NCI-H226 (cell line): ENCODE measurements around the gene XIST.
"Not testable (repeated sequence)": the region's sequence is repeated elsewhere in the genome, so short reads cannot be mapped to it uniquely, and the experiment has no call there.

ENCODE experiments used
- DNase-seq: peaks from one replicate; pipeline ENCODE4 v3.0.0-alpha.2; 2015

The XIST gene

GRCh38 chrX:73838123-73838522 lies 14.4 kb downstream of the XIST start:
- DNase-seq = no peak

DNA sequence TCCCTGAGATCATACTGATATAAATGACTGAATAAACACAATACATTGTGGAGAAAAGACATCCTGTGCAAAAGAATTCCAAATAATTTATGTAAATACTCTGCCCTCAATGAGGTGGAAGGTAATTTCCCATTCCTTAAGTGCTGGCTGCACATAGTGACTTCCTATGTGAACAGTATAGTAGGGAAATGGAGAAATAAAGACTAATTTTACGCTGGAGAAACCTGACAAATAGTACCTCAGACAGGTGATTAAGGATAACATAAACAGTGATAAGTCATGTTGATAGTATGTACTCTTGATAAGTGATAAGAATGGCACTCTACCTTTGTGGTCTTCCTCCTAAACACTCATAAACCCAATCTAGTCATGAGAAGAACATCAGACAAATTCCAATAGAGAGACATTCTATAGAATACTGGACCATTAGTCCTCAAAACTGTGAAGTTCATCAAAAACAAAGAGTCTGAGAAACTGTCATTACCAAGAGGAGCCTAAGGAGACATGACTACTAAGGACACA lies 15.5 kb downstream of the XIST start:
- no peak for DNase-seq

GRCh38 chrX:73834219-73834618 lies 18.3 kb downstream of the XIST start:
- no peak for DNase-seq

GRCh38 chrX:73832319-73832718 lies 20.2 kb downstream of the XIST start:
- no peak for DNase-seq

- DNase-seq = no peak
These were observed 21.0 kb downstream of the XIST start for GRCh38 chrX:73831500-73831899.

- no peak for DNase-seq
These were observed 21.8 kb downstream of the XIST start for GRCh38 chrX:73830489-73831414.

- DNase-seq = no peak
These were observed 22.5 kb downstream of the XIST start for GRCh38 chrX:73829890-73830466.

- no peak for DNase-seq
These were observed 24.3 kb downstream of the XIST start for GRCh38 chrX:73828080-73828720.

- DNase-seq = no peak
These were observed 25.1 kb downstream of the XIST start for GRCh38 chrX:73827406-73827805.

- DNase-seq = no peak
These were observed 25.5 kb downstream of the XIST start for GRCh38 chrX:73826996-73827395.

GRCh38 chrX:73825569-73825968 lies 26.9 kb downstream of the XIST start:
- no peak for DNase-seq

DNA sequence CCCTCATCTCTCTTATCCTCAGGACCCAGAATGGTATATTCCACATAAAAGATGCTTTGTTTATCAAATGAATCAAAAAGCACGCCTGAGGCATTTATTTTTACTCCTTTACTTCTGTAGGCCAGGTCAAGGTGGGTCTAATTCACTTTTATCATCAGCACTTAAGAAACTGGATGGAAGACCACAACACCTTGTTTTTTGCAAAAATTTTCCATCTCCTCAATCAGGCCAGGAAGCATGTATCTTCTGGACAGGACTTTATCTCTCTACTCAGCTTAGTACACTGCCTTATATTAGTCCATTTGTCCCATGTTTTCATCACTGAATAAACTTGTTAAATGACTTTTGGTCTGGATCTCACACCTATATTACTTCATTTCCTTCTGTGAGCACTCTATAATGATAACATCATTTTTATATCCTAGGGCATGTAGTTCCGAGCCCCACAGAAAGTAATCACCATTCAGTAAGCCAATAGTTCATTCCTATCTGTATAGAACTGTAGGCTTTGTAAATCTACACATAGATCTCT lies 29.0 kb downstream of the XIST start:
- DNase-seq = no peak

DNA sequence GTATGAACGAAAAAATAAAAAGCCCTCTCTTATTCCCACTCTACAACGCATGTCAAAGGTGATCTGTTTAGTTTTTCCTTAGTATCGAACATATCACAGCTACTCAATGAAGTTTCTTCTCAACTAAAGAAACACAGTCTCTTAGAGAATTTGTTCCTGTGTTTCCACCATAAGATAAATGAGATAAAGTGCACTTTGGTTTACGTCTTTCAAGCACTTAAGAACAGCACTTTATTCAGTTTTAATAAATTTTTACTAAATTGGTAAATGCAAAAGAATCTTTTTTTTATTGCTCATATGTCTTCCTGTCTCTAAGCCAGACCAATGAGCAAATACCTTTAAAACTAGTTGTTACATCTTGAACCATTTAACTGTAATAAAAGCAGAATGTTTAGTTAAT lies 29.7 kb downstream of the XIST start:
- no peak for DNase-seq

GRCh38 chrX:73821921-73822559 lies 30.5 kb downstream of the XIST start:
- DNase-seq = no peak

- not testable (repeated sequence) for DNase-seq
These were observed 32.5 kb downstream of the XIST start for GRCh38 chrX:73819864-73820558.

- no peak for DNase-seq
These were observed 34.1 kb downstream of the XIST start for GRCh38 chrX:73818200-73819116.

DNA sequence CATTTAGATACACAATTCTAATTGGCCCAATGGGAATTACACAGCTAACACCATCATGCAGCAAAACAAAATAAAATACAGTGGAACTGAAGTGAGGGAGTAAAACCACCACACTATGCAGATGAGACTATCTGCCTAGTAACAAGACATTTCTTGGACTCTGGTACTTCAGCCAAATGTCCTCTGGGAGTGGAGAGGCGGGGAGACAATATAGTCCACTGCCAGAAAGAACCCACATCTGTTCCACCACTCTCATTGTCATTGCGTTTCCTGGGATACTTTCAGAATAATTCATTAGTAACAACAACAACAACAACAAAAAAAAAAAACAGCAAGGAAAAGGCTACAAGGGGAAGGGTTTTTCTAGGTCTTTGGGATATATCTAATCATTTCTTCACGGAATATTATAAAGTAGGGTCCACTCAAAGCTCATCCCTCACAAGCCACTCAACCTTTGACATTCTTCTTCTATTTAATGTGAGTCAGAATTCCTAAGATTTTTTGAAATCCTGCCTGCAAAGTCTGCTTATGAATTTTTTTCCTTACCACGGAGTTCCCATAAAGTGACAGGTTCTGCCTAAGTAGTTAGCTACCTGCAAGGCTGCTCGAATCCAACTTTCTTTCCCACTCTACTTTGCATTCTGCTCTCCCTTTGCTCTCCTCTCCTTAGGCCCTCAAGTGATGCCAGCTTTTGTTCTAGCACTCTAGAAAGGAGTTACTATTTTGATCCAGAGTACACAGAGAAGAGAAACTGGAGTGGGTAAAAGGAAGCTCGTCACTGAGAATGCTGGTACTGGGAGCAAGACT lies 34.9 kb downstream of the XIST start:
- no peak for DNase-seq

GRCh38 chrX:73812256-73812655 lies 40.3 kb downstream of the XIST start:
- no peak for DNase-seq

DNA sequence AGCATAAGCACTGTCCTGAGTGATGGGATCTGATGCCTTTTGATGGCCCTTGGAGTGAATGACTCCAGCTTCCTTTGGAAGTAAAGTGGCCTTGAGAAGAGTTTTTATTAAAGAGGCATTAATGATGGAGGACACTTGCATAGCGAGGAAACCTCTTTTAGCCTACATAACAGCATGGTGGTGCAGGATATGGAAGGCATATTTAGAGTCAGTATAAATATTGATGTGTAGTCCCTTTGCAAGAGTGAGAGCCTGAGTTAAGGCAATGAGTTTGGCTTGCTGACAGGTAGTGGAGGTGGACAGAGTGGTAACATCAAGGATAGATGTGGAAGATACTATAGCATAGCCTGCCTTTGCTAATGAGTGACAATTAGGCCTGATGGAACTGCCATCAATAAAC lies 48.4 kb downstream of the XIST start:
- not testable (repeated sequence) for DNase-seq

GRCh38 chrX:73799888-73800287 lies 52.6 kb downstream of the XIST start:
- no peak for DNase-seq
